ENCODE results near the gene ALG9.
A peak's percentile ranks its signal among the peaks of the same experiment; 100 is the strongest.
"Not testable (repeated sequence)": the region's sequence is repeated elsewhere in the genome, so short reads cannot be mapped to it uniquely, and the experiment has no call there.

ALG9 gene

DNA sequence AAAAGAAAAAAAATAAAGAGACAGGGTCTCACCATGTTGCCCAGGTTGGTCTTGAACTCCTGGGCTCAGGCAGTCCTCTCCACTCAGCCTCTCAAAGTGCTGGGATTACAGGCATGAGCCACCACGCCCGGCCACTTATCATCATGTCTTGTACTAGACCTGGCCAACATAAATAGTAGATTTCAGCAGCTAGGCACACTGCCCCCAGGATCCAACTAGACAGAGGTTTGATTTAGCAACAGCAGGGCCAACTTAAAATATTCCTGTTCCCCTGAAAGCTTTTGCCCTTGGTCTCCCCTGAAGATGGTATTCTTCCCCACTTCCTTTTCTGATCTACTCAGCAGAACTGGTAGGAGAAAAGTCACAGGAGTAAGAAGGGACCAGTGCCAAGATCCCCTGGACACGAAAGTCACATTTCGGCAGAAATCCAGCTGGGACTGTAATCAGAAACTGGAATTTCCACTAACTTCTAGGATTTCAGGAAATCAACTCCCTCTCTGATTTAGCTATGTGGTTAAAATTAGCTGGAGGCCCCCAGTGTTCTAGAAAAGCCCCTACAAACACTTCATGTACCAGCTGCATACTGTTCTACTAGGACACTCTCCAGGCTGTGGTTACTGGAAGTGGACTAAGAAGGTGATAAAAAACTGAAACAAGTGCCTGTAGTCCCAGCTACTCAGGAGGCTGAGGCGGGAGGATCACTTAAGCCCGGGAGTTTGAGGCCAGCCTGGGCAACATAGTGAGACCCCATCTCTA is 96.2 kb downstream of the ALG9 start:
- Mint-ChIP-seq H3K4me1 (ENCODE audit: low read depth in 2 of 2) (no peaks in the 10 kb centered on the region), H3K27me3 (no peaks in the 10 kb centered on the region), H3K27ac (no peak overlapping the region), H3K9me3 (no peaks in the 10 kb centered on the region), H3K4me3 (no peak overlapping the region), H3K36me3 (ENCODE audit: insufficient read depth) (no peaks in the 10 kb centered on the region)
- DNase-seq, result no peak
- ATAC-seq (replicated peaks), result no peak

DNA sequence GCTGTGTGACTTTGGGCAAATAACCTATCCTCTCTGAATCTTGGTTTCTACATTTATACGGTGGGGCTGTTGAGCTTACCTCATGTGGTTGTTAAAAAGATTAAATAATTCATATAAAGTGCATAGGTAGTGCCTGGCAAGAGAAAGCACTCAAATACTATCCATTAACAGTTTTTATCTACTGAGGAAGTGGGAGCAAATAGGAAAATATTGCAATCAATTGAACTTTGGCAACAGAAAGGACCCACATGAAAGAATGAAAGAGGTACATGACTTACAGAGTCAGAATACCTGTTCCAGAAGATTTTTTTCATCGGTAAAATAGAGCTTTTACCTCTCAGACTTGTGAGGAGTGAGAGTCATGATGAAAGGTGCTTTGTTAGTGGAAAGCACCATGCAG is 98.8 kb downstream of the ALG9 start:
- DNase-seq (no peak), ATAC-seq (replicated peaks) (no peak)
- Mint-ChIP-seq H3K4me3 (no peak overlapping the region), H3K36me3 (ENCODE audit: insufficient read depth) (no peaks in the 10 kb centered on the region), H3K4me1 (ENCODE audit: low read depth in 2 of 2) (no peaks in the 10 kb centered on the region), H3K9me3 (no peaks in the 10 kb centered on the region), H3K27me3 (no peaks in the 10 kb centered on the region), H3K27ac (no peak overlapping the region)

DNA sequence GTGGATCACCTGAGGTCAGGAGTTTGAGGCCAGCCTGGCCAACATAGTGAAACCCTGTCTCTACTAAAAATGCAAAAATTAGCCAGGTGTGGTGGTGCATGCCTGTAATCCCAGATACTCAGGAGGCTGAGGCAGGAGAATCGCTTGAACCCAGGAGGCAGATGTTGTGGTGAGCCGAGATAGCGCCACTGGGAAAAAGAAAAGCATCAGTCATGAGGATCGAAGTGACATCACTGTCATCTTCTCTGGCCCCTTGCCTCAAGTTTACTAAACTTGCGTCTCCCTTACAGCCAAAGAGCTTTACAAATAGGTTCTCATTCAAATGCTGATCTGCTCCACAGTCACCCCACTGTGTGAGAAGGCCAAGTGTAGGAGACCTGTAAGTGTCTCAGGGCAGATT is 100.2 kb downstream of the ALG9 start:
- H3K27me3 Mint-ChIP-seq; DNase-seq; H3K9me3 Mint-ChIP-seq; ATAC-seq (replicated peaks); H3K36me3 Mint-ChIP-seq (ENCODE audit: insufficient read depth); H3K4me3 Mint-ChIP-seq; H3K27ac Mint-ChIP-seq: not testable (repeated sequence)
- H3K4me1 Mint-ChIP-seq (ENCODE audit: low read depth in 2 of 2), result peaks cover 10 to 11% of the 10 kb centered on the region in 2 donors

GRCh38 chr11:111770581-111771134 is 100.7 kb downstream of the ALG9 start:
- H3K4me3 Mint-ChIP-seq, result no peak overlapping the region
- no peaks in the 10 kb centered on the region for H3K27me3 Mint-ChIP-seq
- DNase-seq, result no peak
- no peaks in the 10 kb centered on the region for H3K9me3 Mint-ChIP-seq
- peaks cover 10 to 11% of the 10 kb centered on the region in 2 donors for H3K4me1 Mint-ChIP-seq (ENCODE audit: low read depth in 2 of 2)
- ATAC-seq (replicated peaks), result no peak
- no peak overlapping the region for H3K27ac Mint-ChIP-seq
- H3K36me3 Mint-ChIP-seq (ENCODE audit: insufficient read depth), result peaks cover 3% of the 10 kb centered on the region

- H3K4me3 Mint-ChIP-seq, result peak overlapping the region; percentile 89 to 98
- H3K27me3 Mint-ChIP-seq, result no peaks in the 10 kb centered on the region
- H3K27ac Mint-ChIP-seq, result peak overlapping the region; percentile 91 to 94
- no peaks in the 10 kb centered on the region for H3K9me3 Mint-ChIP-seq
- no peak for ATAC-seq (replicated peaks)
- no peak for DNase-seq
- peaks cover 30 to 37% of the 10 kb centered on the region in 2 donors for H3K4me1 Mint-ChIP-seq (ENCODE audit: low read depth in 2 of 2)
- H3K36me3 Mint-ChIP-seq (ENCODE audit: insufficient read depth), result peaks cover 11% of the 10 kb centered on the region
These were observed 104.6 kb downstream of the ALG9 start for GRCh38 chr11:111766834-111767142.

DNA sequence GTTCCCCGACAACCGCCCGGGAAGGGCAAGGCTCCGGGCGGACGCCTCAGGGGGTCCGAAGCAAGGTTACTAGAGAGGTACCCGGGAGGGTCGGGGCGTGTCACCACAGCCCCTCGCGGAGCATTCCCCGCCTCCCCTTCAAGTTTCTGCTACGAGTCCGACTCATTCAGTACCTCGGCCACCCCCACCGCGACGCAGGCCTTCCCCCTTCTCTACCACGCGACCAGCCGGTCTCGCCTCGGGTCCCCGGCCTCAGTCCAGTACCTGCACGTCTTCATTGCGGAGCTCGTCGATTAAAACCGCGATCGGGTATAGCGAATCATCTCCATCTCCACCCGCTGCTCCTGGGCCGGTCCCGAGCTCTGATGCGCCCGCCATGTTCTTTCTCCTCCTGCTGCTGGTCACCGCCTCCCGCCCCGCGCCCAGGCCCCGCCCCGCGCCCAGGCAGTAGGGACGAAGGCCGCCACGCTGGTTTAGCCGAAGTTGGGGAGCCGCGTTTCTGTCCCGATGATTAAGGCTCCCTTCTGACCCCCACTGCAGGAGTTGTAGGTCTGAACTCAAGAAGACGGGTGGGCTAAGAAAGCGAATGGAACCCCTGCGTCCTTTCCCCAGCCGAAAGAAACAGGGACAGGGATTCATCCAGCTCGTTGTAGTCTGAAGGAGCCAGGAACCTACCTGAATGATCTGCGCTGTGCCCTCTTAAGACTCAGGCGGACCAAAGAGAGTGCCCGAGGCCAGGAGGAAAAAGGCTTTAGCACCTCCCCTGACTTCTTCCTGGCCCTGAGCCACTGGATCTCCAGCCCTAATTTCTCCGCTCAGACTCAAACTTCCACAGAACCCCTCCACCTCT is 105.2 kb downstream of the ALG9 start, which contains the start of gene PPP2R1B:
TSS of gene PPP2R1B (minus strand) at position 406 of the 850 bp plus-strand sequence. CDS start at position 378, 28 bp downstream.
- peaks cover 30 to 37% of the 10 kb centered on the region in 2 donors for H3K4me1 Mint-ChIP-seq (ENCODE audit: low read depth in 2 of 2)

DNA sequence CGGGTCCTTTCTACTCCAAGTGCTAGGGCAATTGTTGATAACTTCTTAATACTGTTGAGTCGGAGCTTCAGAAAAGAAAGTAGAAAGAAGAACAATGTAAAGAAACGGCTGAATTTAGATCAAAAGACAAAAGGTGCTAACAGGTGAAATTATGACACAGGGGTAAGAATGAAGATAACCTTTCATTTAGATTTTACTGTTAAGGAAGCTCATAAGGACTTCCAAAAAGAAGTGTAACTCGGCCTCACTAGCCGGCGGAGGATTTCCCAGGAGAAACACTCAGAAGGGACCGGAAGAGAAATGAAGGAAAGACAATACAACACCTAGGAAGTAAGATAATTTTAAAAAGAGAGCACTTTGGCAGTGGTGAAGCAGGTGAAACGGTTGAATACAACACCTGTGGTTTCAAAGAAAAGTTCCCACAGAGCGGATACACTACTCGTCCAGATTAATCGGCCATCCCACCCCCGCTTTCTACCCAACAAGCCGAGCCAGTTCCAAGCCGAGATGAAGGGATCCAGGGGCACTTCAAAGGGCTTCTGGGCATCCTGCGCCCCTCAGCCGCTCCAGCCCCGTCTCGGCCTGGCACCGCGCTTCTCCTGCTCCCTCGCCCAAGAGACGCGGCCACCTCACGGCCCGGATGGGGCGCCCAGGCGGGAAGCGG is 105.9 kb downstream of the ALG9 start:
- ATAC-seq (replicated peaks), result peak; percentile 5
- Mint-ChIP-seq H3K4me1 (ENCODE audit: low read depth in 2 of 2) (peaks cover 30 to 37% of the 10 kb centered on the region in 2 donors), H3K27ac (peak overlapping the region; percentile 91 to 94), H3K4me3 (peak overlapping the region; percentile 89 to 98), H3K9me3 (no peaks in the 10 kb centered on the region), H3K36me3 (ENCODE audit: insufficient read depth) (peaks cover 15% of the 10 kb centered on the region), H3K27me3 (no peaks in the 10 kb centered on the region)
- no peak for DNase-seq

More for the DNA sequence above, 105.2 kb downstream of the ALG9 start, which contains the start of gene PPP2R1B:
- H3K4me3 Mint-ChIP-seq, result peak within 1 kb of the TSS; percentile 89 to 98
- H3K9me3 Mint-ChIP-seq, result no peaks in the 10 kb centered on the region
- ATAC-seq (replicated peaks) (peak; percentile 97), DNase-seq (peak; percentile 59 to 65 (median 60))
- peak within 1 kb of the TSS; percentile 91 to 94 for H3K27ac Mint-ChIP-seq
- no peaks in the 10 kb centered on the region for H3K27me3 Mint-ChIP-seq
- H3K36me3 Mint-ChIP-seq (ENCODE audit: insufficient read depth), result peaks cover 11% of the 10 kb centered on the region

DNA sequence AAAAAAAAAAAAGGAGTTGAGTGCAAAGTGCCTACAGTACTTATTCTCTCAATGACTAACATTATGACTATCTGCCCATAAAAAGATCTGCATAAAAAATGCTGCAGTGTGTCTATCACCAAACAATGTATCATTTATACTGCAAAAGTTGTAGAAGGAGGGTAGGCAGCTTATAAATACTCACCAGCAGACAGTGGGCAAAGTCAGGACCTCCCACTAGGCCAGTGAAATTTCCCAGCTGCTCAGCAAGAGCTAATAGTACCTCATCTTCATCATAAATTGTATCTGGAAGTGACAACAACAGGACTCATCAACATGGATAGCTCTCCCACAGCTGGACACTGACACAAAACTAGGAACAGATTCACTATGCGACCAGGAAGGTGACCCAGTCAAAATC is 106.8 kb downstream of the ALG9 start:
- Mint-ChIP-seq H3K4me3 (peak overlapping the region; percentile 89 to 98), H3K4me1 (ENCODE audit: low read depth in 2 of 2) (peaks cover 30 to 37% of the 10 kb centered on the region in 2 donors), H3K27ac (peak overlapping the region in 1 of 2 donors; percentile 91)

GRCh38 chr11:111762981-111763643 is 108.3 kb downstream of the ALG9 start:
- Mint-ChIP-seq H3K27me3 (no peaks in the 10 kb centered on the region), H3K36me3 (ENCODE audit: insufficient read depth) (peaks cover 33% of the 10 kb centered on the region), H3K4me3 (no peak overlapping the region), H3K9me3 (no peaks in the 10 kb centered on the region), H3K4me1 (ENCODE audit: low read depth in 2 of 2) (peaks cover 30 to 37% of the 10 kb centered on the region in 2 donors), H3K27ac (no peak overlapping the region)
- ATAC-seq (replicated peaks), result no peak
- no peak for DNase-seq

More for the DNA sequence above, 106.8 kb downstream of the ALG9 start:
- peaks cover 21% of the 10 kb centered on the region for H3K36me3 Mint-ChIP-seq (ENCODE audit: insufficient read depth)
- no peaks in the 10 kb centered on the region for H3K27me3 Mint-ChIP-seq
- H3K9me3 Mint-ChIP-seq, result no peaks in the 10 kb centered on the region
- ATAC-seq (replicated peaks), result no peak
- DNase-seq, result no peak

GRCh38 chr11:111762526-111762925 is 108.9 kb downstream of the ALG9 start:
- Mint-ChIP-seq H3K9me3 (no peaks in the 10 kb centered on the region), H3K27me3 (no peaks in the 10 kb centered on the region), H3K27ac (no peak overlapping the region), H3K4me3 (no peak overlapping the region), H3K4me1 (ENCODE audit: low read depth in 2 of 2) (peaks cover 31 to 41% of the 10 kb centered on the region in 2 donors), H3K36me3 (ENCODE audit: insufficient read depth) (peaks cover 39% of the 10 kb centered on the region)
- ATAC-seq (replicated peaks), result no peak
- no peak for DNase-seq

DNA sequence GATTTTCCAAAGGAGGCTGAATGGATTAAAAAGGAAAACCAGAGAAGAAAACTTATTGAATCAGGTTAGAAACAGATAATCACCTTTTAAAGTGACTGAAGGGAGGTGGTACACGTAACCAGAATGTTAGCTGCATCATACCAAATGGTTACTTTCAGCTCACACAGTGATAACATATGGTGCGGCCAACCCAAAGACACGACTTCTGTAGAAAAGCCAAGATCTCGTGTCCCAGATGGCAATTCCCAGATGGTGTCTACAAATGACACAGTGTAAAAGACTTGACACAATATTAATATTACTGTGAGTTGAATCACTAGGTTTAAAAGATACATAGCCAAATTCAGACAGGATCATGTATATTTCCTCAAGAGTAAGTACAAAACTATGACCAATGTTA is 110.3 kb downstream of the ALG9 start:
- H3K36me3 Mint-ChIP-seq (ENCODE audit: insufficient read depth), result peaks cover 51% of the 10 kb centered on the region

GRCh38 chr11:111759778-111760407 is 111.5 kb downstream of the ALG9 start:
- no peak overlapping the region for H3K4me3 Mint-ChIP-seq
- no peaks in the 10 kb centered on the region for H3K9me3 Mint-ChIP-seq
- ATAC-seq (replicated peaks) (no peak), DNase-seq (no peak)
- H3K27ac Mint-ChIP-seq, result no peak overlapping the region
- H3K4me1 Mint-ChIP-seq (ENCODE audit: low read depth in 2 of 2), result peaks cover 15 to 25% of the 10 kb centered on the region in 2 donors
- no peaks in the 10 kb centered on the region for H3K27me3 Mint-ChIP-seq
- H3K36me3 Mint-ChIP-seq (ENCODE audit: insufficient read depth), result peaks cover 62% of the 10 kb centered on the region

More for the DNA sequence above, 110.3 kb downstream of the ALG9 start:
- no peak for DNase-seq
- peaks cover 20 to 32% of the 10 kb centered on the region in 2 donors for H3K4me1 Mint-ChIP-seq (ENCODE audit: low read depth in 2 of 2)
- H3K9me3 Mint-ChIP-seq, result no peaks in the 10 kb centered on the region
- no peaks in the 10 kb centered on the region for H3K27me3 Mint-ChIP-seq
- H3K4me3 Mint-ChIP-seq, result no peak overlapping the region
- no peak for ATAC-seq (replicated peaks)
- no peak overlapping the region for H3K27ac Mint-ChIP-seq

Data from effector memory CD8-positive, alpha-beta T cell (primary cell).